ENCODE data around the gene PHTF2. TPM values are rescaled to one million over a fixed set of nuclear protein-coding genes. Genes with fewer than 3 reads are reported as not detected.

Gene PHTF2
- total RNA-seq, 2 experiments from 2014 or later = 26.9 to 62.4 TPM

- Histone ChIP-seq H3K79me2 (ENCODE audit: insufficient read depth, low read depth, low read length) (peaks cover 96% of the 10 kb centered on the region), H2AFZ (ENCODE audit: low read length) (no peak overlapping the region), H3K9me3 (ENCODE audit: low read length) (peaks cover 41% of the 10 kb centered on the region), H3K4me3 (ENCODE audit: low read depth, low read length, poor library complexity, severe bottlenecking) (no peak overlapping the region), H3K27ac (ENCODE audit: low read depth, low read length, poor library complexity, severe bottlenecking) (peak overlapping the region; percentile 19), H4K20me1 (ENCODE audit: insufficient read depth, low read length) (no peaks in the 10 kb centered on the region), H3K9me2 (ENCODE audit: insufficient read depth, low read length) (no peaks in the 10 kb centered on the region), H3K36me3 (ENCODE audit: insufficient read depth, low read length) (peaks cover 54% of the 10 kb centered on the region), H3K4me1 (ENCODE audit: insufficient read depth, low read length, poor library complexity, severe bottlenecking) (peaks cover 87% of the 10 kb centered on the region), H3K4me2 (ENCODE audit: low read length) (peak overlapping the region; percentile 9; the same call in 1 of the 2 replicates)
- TF ChIP-seq CTCF (conservative IDR thresholded peaks at IDR 0.05; ENCODE audit: low read length) (no peak), EZH2phosphoT487 (IDR thresholded peaks at IDR 0.05; ENCODE audit: borderline replicate concordance, low read depth, low read length) (no peak)
- CTCF ChIA-PET (ENCODE audit: unreplicated experiment) = no interaction called here
- POLR2A ChIA-PET = interaction anchor here (2.2 to 3.8 kb wide), 3 partner anchors 8 to 80 kb away, joined by 7 to 21 read pairs (median 10); no protein-coding TSS in a partner anchor
- no peak for DNase-seq (ENCODE audit: low spot score)
- intact Hi-C loops (cut with micrococcal nuclease; ENCODE audit: unreplicated experiment) = no loop called here
- no TSS peak for BruUV-seq (replicated peaks)
Observed at GRCh38 chr7:77826300-77826699, 27.7 kb downstream of the PHTF2 start.

DNA sequence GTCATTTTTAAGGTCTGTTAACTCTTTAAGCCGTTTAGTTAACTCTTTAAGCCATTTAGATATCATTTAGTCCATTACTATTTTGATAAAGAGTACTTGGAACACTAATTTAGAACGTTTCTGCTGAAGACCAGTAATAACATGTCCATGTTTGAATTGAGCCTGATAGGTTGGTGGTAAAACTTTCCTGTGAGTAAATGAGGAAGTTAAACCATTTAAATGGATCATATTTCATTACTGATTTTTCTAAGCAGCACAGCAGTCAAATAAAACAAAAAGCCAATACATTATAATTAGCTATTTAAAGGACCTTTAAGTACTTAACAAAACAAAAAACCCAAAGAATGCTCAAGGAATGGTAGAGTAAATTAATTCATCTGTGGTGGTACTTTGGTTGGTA is 29.4 kb downstream of the PHTF2 start:
- Histone ChIP-seq H2AFZ (ENCODE audit: low read length) (no peak overlapping the region), H4K20me1 (ENCODE audit: insufficient read depth, low read length) (0 out of 2 replicates have a peak, but pooled peaks cover 1% of the 10 kb centered on the region), H3K79me2 (ENCODE audit: insufficient read depth, low read depth, low read length) (peaks cover 98% of the 10 kb centered on the region), H3K9me2 (ENCODE audit: insufficient read depth, low read length) (no peaks in the 10 kb centered on the region), H3K36me3 (ENCODE audit: insufficient read depth, low read length) (peaks cover 43% of the 10 kb centered on the region), H3K9me3 (ENCODE audit: low read length) (peaks cover 32% of the 10 kb centered on the region), H3K4me3 (ENCODE audit: low read depth, low read length, poor library complexity, severe bottlenecking) (no peak overlapping the region), H3K4me1 (ENCODE audit: insufficient read depth, low read length, poor library complexity, severe bottlenecking) (peaks cover 85% of the 10 kb centered on the region), H3K27ac (ENCODE audit: low read depth, low read length, poor library complexity, severe bottlenecking) (peak overlapping the region; percentile 2), H3K4me2 (ENCODE audit: low read length) (peak overlapping the region; percentile 23; the same call in 1 of the 2 replicates)
- intact Hi-C loops (cut with micrococcal nuclease; ENCODE audit: unreplicated experiment) = no loop called here
- no peak for TF ChIP-seq EZH2phosphoT487 (IDR thresholded peaks at IDR 0.05; ENCODE audit: borderline replicate concordance, low read depth, low read length)
- TF ChIP-seq CTCF (conservative IDR thresholded peaks at IDR 0.05; ENCODE audit: low read length) = no peak
- ChIA-PET POLR2A (interaction anchor here (0.7 to 3.3 kb wide), 6 partner anchors 10 to 253 kb away, joined by 3 to 10 read pairs (median 4); no protein-coding TSS in a partner anchor), CTCF (ENCODE audit: unreplicated experiment) (no interaction called here)
- DNase-seq (ENCODE audit: low spot score) = no peak
- BruUV-seq (replicated peaks) = no TSS peak

DNA sequence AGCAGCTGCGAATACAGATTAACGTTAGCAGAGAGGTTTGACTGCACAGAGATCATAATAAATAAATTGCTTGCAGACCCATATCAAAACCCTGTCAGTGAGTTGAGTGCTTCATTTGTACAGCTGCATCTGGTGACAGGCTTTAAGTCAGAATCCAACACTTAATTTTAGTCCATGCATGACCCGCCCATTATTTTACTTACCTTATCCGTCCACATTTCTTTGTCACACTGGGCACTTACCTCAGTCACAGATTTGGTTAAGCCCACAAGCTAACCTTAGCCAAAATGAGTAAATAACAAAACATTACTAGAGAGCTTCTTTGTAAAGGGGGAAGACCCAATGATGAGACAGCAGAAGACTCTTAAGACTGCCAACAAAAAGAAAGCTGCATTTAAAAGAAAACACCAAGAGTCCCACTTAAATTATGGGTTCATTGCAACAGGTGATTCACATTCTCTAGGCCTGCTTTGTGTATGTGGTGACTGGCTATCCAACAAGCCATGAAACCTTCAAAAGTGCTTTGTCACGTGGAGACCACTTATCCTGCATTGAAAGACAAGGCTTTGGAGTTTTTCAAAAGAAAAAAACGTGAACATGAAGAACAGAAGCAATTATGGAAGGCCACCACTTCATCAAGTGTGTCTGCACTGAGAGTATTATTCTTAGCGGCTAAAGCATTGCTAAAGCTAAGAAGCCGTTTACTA is 32.2 kb downstream of the PHTF2 start:
- no peak for DNase-seq (ENCODE audit: low spot score)
- H3K36me3 ChIP-seq (ENCODE audit: insufficient read depth, low read length) = peaks cover 31% of the 10 kb centered on the region
- no peaks in the 10 kb centered on the region for H3K9me2 ChIP-seq (ENCODE audit: insufficient read depth, low read length)
- peak overlapping the region; percentile 15 for H3K27ac ChIP-seq (ENCODE audit: low read depth, low read length, poor library complexity, severe bottlenecking)
- CTCF ChIA-PET (ENCODE audit: unreplicated experiment) = no interaction called here
- peaks cover 98% of the 10 kb centered on the region for H3K79me2 ChIP-seq (ENCODE audit: insufficient read depth, low read depth, low read length)
- no peak for TF ChIP-seq CTCF (conservative IDR thresholded peaks at IDR 0.05; ENCODE audit: low read length)
- TF ChIP-seq EZH2phosphoT487 (IDR thresholded peaks at IDR 0.05; ENCODE audit: borderline replicate concordance, low read depth, low read length) = no peak
- no peak overlapping the region for H2AFZ ChIP-seq (ENCODE audit: low read length)
- peaks cover 18% of the 10 kb centered on the region for H3K9me3 ChIP-seq (ENCODE audit: low read length)
- no TSS peak for BruUV-seq (replicated peaks)
- H3K4me3 ChIP-seq (ENCODE audit: low read depth, low read length, poor library complexity, severe bottlenecking) = no peak overlapping the region
- intact Hi-C loops (cut with micrococcal nuclease; ENCODE audit: unreplicated experiment) = no loop called here
- POLR2A ChIA-PET = interaction anchor here (0.9 to 1.1 kb wide), 2 partner anchors 9 to 76 kb away, joined by 3 read pairs; no protein-coding TSS in a partner anchor
- H3K4me1 ChIP-seq (ENCODE audit: insufficient read depth, low read length, poor library complexity, severe bottlenecking) = peaks cover 78% of the 10 kb centered on the region
- H4K20me1 ChIP-seq (ENCODE audit: insufficient read depth, low read length) = 0 out of 2 replicates have a peak, but pooled peaks cover 5% of the 10 kb centered on the region
- peak overlapping the region; percentile 19; the same call in 1 of the 2 replicates for H3K4me2 ChIP-seq (ENCODE audit: low read length)

Measured in OCI-LY7 (cell line).